HG02870 (cell line): ENCODE measurements around the gene EPC2.

ENCODE experiments used
- ATAC-seq: cut with Tn5 transposase; IDR thresholded peaks from one replicate; pipeline ENCODE4 v1.9.1; 2021; ENCODE audit warnings: mild to moderate bottlenecking, moderate library complexity; ENCODE audit not compliant: unreplicated experiment

Gene EPC2

DNA sequence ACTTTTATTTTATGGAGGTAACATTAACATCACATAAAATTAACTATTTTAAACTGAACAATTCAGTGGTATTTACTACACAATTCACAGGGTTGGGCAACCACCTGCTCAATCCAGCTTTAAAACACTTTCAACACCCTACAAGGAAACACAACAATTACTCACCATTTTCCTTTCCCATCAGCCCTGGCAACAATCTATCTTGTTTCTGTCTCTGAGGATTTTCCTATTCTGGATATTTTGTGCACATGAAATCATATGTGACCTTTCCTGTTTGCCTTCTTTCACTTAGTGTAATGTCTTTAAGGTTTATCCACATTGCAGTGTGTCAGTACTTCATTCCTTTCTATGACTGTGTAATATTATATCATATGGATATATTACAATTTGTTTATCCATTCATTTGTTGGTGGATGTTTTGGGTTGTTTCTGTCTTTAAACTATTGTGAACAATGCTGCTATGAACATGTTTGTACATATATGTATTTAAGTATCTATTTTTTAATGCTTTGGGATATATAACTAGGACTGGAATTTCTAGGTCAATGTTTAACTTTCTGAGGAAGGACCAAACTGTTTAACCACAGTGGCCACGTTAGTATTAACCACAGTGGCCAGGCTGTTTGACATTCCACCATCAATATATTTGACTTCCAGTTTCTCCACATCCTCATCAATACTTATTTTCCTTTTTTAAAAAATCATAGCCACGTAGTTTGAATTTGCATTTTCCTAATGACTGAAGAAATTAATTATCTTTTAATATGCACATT, 158.1 kb downstream of the EPC2 start:
- no peak for ATAC-seq

DNA sequence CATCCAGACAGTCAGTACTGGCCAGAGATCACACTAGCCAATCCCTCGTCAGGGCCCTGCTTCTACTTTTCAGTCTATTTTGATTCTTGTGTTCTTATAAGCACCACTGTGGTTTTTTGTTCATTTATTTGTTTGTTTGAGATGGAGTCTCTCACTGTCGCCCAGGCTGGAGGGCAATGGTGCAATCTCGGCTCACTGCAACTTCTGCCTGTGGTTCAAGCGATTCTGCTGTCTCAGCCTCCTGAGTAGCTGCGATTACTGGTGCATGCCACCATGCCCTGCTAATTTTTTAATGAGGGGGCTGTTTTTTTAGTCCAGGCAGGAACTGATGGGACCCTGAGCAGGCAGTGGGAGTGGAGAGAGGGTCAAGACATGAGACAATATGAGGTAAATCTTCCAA, 165.5 kb downstream of the EPC2 start:
- no peak for ATAC-seq

DNA sequence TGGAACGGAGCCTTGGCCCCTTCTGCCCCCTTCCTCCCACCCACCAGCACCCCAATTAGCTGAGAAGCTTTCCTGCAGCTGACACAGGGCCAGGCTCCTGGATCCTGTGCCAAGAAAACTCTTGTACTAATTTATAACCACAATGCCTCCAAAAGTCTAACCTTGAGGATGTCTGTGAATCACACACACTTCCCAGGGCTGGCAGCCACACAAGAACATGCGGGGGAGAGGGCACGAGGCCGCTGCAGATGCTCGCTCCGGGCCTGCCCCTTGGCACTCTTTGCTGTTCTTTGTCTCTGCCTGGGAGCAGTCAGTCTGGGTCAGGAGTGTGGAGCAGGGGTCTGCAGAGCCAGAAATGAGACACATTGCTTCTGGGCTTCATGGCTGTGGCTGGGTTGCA, 167.8 kb downstream of the EPC2 start:
- ATAC-seq: no peak

DNA sequence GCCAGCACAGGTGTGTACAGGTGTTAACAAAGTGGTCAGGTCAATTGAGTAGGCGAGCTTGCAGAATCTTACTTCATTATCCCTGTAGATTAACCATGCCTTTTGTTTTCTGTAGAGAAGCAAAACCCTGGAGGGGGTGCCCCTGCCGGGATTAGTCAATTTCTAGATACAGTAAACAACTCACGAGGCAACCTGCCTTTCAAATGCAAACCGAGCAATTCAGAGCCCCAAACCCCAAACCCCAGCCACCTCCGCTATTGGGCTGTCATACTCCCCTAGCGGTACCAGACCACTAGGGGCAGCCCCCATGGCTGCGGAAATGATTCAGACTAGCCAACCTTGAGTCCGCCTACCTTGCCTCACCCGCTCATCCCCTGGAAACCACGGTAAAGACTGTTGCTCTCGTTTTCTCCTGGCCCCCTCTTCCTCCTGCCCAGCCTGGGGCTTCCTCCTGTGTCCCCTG, 169.1 kb downstream of the EPC2 start:
- peak; percentile 99 for ATAC-seq

DNA sequence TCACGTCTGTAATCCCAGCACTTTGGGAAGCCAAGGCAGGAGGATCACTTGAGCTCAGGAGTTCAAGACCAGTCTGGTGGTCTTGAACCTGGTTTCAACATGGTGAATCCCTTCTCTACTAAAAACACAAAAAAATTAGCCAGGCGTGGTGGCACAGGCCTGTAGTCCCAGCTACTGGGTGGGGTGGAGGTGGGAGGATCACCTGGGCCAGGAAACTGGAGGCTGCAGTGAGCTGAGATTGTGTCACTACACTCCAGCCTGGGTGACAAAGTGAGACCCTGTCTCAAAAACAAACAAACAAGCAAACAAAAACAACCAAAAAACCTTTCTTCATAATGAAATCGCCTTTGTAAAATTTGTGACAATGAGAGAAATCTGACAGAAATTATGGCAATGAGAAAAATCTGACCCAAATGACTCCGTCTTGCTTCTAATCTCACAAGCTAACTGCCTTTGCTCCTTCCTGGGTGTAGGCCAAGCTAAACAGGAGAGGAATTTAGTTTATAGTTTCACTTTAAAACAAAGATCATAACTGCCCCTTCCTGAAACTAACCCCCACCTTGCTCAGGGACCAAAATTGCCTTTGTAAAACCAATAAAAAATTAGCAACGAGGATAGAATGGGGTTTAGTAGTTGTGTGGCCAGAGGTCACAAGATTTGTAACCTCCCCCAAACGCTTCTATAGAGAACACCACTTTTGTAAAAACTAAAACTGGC, 169.8 kb downstream of the EPC2 start:
- no peak for ATAC-seq

DNA sequence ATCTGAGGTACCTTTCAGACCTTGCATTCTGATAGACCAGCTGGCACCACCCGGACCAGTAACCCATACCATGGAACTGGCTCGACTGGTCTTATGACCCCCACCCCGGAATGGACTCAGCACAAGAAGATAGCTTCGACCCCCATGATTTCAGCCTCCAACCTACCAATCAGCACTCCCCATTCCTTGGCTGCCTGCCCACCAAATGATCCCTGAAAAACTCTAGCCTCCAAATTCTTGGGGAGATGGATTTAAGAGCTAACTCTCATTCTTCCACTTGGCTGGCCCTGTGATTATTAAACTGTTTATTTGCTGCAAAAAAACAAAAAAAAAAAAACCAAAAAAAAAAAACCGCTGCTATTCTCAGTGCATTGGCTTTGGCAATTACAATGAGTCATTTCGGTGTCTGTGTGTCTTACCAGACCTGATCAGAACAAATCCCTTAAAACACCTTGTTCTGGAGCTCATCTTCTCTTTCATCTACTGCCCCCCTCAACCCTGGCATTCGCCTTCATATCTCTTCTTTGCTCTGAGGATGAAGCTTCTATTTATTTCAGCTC, 170.4 kb downstream of the EPC2 start:
- ATAC-seq: no peak

DNA sequence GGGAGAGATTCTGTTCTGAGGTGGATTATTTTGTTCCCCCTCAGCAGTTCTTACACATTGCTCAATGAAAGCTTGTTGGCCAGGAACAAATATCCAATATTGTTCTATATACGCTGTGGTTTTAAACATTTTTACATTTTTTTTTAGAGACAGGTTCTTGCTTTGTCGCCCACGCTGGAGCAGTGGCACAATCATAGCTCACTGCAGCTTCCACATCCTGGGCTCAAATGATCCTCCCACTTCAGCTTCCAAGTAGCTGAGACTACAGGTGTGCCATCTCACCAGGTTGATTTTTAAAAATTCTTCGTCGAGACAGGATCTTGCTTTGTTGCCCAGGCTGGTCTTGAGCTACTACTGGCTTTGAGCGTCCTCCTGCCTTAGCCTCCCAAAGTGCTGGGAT, 171.6 kb downstream of the EPC2 start:
- no peak for ATAC-seq

DNA sequence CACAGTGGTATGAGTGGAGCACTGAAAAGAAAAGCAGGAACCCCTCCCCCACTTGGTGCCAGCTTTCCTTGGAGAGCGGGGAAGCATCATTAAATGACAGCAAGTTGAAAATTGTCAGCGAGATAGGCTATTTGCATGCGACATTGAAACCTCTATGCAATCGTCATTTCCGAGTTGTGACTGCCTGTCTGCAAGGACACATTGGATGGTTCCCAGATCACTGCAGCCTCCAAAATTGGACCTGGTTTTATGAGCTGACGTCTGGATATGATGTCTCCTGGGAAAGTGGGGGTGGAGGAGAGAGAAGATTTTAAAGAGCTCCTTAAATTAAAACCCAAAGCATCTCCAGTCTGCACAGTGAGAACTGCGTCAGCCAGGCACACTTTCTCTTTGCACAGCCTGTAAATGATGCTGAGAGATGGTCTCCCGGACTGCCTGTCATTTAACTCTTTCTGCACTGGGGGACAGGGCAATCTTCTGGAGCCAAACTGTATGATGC, 172.7 kb downstream of the EPC2 start:
- no peak for ATAC-seq

DNA sequence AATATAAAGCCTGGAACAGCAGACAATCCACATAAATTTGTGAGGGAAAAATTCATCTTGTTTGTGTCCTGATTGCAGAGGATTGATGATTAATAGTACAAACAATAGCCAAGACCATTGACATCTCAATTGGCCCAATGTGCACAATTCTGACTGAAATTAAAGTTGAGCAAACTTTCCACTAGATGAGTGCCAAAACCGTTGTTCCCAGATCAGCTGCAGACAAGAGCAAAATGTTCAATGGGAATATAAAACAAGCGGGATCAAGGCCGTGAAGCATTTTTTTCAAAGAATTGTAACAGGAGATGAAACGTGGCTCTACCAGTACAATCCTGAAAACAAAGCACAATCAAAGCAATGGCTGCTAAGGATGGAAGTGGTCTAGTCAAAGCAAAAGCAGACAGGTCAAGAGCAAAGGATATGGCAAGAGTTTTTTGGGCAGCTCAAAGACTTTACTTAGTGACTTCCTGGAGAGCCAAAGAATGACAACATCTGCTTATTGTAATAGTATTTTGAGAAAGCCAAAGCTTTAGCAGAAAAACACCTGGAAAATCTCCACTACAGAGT, 174.6 kb downstream of the EPC2 start:
- no peak for ATAC-seq

DNA sequence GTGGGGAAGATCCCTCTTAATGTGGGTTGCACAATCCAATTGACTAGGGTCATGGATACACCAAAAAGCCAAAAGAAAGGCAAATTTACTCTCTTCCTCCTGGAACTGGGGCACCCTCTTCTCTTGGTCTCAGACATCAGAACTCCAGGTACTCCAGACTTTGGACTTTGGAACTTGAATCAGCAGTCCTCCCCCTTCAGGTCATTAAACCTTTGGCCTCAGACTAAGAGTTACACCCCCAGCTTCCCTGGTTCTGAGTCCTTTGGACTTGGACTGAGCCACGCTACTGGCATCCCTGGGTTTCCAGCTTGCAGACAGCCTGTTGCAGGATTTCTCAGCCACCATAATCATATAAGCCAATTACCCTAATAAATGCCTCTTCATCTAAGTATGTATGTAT, 179.6 kb downstream of the EPC2 start:
- no peak for ATAC-seq

DNA sequence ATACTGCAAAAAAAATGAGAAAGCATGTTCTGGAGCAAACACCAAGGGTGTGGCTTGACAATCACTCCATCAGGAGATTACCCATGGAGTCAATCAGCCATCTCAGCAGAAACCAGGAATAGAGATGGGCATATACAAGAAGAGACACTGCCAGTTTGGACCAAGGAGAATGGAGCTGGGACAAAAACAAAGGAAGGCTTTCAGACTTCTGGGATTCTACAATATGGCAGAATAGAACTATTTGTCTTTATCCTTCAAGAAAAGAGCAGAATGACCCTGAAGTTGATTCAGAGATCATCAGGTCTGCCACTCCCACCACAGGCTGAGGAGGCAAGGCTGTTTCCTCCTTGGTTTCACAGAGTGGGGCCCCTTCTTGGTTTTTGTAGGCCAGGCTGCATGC, 182.2 kb downstream of the EPC2 start:
- no peak for ATAC-seq

DNA sequence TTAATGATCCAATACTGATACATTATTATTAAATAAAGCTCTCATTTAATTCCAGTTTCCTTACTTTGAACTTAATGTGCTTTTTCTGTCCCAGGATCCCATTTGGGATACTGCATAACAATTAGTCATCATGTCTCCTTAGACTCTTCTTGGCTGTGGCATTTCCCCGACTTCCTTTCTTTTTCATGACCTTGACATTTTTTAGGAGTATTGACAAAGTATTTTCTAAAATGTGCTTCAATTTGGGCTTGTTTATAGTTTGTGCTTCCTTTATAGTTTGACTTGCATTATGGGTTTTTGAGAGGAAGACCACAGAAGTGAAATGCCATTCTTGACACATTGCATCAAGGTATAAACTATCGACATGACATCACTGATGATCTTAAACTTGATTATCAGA, 184.4 kb downstream of the EPC2 start:
- no peak for ATAC-seq

DNA sequence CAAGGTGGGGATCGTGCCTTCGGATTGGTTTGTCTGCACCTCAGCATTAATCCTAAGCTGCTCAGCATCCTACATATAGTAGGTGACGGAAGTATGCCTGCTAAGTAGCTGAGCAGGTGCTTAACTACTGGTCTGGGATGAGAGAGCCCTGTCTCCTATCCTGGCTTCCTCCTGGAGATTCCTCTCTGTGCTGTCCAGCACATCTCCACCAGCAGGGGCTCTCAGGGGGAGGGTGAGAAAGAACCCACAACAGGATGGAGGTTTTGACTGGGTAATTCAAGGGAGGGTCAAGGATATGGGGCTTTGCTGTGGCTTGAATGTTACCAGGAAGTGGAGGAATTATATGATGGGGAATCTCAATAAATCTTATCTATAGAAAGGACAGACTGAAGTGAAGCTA, 185.1 kb downstream of the EPC2 start:
- ATAC-seq: no peak

DNA sequence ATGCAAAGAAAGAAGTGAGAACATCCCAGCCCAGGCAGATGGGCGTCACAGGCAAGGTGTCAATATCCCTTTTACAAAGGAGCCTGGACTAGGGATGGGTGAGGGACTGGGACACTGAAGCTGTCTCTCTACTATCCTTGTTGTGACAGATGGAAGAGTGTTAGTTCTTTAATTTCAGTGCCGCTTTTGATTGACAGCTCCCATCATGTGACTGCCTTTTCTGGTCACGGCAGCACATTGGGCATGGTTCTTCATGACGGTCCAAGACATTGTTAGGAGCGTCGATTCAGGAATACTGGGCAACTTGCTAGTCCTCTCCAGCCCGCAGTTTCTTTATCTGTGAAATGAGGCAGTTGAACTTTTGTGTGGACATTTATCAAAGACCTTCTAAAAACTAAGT, 188.1 kb downstream of the EPC2 start:
- no peak for ATAC-seq
